Left cardiac atrium (tissue), 4 donors: ENCODE measurements around the gene BMP8B. TPM values are rescaled to one million over a fixed set of nuclear protein-coding genes. Genes with fewer than 3 reads are reported as not detected.
"Not testable (repeated sequence)": the region's sequence is repeated elsewhere in the genome, so short reads cannot be mapped to it uniquely, and the experiment has no call there.

ENCODE experiments used
- ATAC-seq, 2 donors: fragments of 200-7000 bp; cut with Tn5 transposase; one replicate each; pipeline ENCODE4 v1.9.1; 2020; ENCODE audit warnings: mild to moderate bottlenecking in 2 of 2, moderate library complexity in 2 of 2
- DNase-seq: peaks from one replicate; pipeline ENCODE4 v3.0.0-alpha.2; 2020
- intact Hi-C, 2 donors: fragments of 100-400 bp; cut with DNase I; formaldehyde crosslinking; loops; one replicate each; pipeline versions ENCODE4 v1.14.1 to v1.15.1; 2022 to 2023
- total RNA-seq, 2 donors: library from RNA; stranded (reverse); fragmentation: NEBNext Ultra II Directional; extraction: Animal tissue kit (Norgen Biotek cat#: 25700); gene quantifications; one replicate each; pipeline ENCODE4 v1.2.1, GENCODE V29; 2021
- donor health status: DM: no; HTN: yes; CAD: no.
- donor health status: DM: no; HTN: yes; CAD: no; lungs with severe emphysema.
- donor health status: DM: yes; HTN: yes; CAD: no.
- donor health status: Dilated cardiomyopathy.

BMP8B gene
- total RNA-seq, 2 donors from 2014 or later, result 0.44 to 0.59 TPM

DNA sequence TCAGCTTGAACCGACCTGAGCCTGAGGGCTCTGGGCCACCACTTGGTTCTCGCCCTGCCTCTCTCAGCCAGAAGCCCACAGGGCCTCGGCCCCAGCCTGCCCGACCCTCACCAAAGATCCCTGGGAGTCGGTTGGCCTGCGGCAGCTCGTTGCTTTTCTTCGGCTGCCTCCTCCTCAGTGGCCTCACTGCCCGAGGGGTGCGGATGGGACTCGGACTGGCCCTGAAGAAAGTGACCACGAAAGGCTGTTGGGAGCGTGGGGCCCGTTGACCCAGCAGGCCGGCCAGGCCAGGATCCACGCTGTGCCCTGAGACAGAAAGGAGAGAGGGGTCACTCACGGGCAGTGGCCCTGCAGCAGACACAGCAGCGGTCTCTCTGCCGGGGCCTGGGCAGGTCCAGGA, 24.2 kb downstream of the BMP8B start:
- DNase-seq, intact Hi-C loops: not testable (repeated sequence)
- peak; percentile 9 to 10 for ATAC-seq

DNA sequence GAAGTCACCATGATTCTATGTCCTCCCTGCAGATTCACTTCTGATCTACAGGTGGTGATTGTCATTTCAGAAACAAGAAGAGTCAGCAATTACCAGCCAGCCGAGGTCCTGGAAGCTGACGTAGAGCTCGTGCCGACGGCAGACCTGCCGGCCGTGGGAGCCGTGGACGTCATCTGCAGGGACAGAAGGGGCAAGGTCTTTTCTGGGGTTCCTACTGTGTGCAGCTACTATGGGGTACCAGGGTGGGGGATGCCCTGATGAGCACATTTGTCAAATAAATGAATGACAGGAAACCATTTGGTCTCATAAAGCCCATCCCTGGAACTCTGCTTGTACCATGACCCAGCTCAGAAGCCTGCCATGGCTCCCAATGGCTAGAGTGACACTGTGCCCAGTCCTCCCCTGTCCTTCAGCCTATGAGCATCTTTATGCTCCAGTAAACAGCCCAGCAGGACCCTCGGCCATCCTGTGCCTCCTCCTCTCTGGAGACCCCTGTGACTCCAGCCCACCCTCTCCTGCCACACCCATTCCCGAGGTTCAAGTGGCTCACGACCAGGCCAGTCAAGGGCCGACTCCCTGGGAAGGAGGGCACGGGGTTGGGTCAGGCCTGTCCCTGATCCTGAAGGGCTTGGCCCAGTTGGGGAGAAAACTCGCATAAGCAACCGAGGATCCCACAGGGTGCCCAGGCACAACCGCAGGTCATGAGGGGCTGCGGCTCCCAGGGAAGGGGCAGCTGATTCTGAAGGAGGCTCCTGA, 24.9 kb downstream of the BMP8B start:
- intact Hi-C loops, DNase-seq, ATAC-seq: not testable (repeated sequence)

DNA sequence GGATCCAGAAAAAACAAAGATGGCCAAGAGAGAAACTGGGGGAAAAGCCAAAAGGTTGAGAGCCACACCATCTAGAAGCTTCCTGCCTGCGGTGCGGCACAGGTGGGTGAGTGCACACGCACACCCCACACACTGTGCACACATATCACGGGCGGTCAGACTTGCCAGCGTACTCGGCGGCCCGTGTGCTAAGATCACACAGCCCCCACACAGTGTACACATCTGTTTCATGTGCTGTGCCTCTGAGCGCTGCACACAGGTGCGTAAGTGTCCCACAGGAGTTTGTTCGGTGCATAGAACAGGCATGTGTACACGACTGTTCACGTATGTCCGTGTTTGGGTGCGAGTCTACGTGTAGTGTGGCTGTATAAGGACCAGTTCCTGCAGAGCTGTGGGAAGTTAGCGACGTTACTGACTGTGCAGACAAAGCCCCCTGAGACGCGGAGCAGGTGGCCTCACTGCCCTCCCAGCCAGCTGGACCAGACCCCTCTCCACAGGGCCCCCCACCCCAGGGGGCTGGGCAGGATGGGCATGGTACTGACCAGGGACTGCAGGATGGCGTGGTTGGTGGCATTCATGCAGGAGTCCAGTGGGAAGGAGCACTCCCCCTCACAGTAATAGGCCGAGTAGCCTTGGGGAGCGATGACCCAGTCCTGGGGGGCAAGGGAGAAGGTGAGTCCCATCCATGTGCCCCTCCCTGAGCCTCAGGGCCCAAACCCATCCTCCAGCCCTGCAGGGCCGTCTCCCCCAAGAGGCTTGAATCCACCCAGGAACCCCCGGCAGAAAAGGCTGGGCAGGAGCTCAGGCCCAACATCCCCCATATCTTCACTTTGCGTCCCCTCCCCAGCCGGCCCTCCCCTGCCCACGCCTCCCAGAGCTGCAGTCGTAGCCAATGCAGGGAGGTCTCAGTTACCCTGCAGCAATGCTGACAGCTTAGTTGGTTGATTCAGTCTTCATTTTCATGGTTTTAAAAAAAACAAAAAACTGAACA, 25.8 kb downstream of the BMP8B start:
- no peak for ATAC-seq
- DNase-seq, result no peak
- intact Hi-C loops, result no loop called here

DNA sequence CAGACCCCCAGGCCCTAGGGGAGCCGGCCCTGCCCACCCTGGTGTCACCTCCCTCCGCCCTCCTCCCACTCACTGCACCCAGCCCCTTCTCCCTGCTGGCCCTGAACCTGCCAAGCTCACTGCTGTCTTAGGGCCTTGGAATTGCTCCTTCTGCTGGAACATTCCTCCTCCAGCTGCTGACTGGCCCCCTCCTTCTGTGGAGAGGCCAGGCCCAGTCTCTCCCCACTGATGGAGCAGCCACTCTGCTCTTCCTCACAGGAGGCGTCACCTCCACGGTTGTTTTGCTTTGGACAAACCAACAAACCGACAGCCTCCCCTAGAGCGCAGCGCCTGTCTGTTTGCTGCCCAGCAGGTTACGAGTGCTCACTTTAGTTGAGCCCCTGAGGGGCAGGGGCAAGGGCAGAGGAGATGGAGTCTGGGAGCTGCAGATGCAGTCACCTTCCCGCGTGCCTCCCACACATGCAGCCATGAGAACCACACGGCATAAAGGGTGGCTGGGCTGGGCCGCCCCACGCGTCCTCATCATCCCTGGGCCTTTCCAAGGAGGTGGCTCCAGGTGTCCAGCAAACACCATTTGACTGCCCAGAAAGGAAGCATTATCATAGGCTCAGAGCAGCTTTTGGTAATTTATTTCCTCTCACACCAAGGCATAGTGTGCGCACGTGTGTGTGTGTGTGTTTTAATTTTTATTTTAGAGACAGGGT, 27.0 kb downstream of the BMP8B start:
- DNase-seq (no peak), ATAC-seq (no peak)
- intact Hi-C loops, result no loop called here

DNA sequence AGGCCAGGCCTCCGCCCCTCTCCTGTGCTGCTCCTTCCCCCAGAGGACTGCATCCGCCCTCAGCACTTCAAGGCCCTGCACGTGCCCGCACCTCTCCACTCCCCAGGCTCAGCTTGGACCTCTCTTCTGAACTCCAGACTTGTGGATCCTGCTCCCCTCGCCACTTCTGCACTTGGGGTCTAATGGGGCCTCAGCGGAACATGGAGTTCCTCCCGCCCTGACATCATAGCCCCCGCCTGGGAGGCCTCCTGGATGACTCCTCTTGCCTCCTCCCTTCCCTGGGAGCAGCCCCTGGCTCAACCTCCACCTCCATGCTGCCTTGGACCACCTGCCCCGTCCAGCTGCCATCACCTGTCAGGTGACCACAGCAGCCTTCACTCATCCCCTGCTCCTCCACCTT, 27.6 kb downstream of the BMP8B start:
- DNase-seq (no peak), ATAC-seq (no peak)
- intact Hi-C loops, result no loop called here

DNA sequence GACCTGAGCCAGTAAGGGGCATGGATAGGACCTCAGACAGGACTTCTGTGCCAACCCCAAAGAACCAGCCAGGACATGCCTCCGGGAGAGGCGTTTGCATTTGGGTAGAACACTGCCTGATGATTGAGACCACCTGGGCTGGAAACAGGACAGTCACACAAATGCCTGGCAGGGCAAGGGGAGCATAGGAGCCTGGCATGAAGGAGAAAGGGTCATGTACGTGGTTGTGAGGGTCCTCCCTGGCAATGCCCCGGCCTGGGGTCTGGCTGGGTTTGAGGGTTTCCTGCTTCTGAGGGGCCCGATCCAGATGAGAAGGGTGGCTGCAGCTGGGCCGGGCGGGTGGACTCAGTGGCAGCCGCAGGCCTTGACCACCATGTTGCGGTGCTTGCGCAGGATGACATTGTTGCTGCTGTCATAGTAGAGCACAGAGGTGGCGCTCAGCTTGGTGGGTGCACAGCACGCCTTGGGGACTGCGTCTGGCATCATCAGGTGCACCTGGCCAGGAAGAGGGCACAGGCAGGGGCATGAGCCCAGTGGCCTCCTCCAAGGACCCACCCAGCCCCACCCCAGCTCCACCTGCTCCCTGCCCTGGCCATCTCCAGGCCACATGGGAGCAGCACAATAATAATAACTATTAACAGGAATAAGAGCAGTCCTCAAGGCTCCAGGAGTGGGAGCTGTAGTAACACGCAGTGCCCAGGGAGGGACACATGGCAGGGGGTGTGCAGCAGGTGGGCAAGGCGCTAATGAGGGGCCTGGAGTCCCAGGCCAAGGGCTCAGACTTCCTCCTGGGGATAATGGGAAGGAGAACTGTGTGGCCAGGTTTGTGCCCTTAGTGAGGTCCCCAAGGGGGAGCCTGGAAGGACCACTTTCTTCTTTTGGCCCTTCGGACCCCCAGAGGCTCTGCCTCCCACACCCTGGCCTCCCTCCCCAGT, 28.3 kb downstream of the BMP8B start:
- intact Hi-C loops, result no loop called here
- no peak for ATAC-seq
- DNase-seq, result no peak

DNA sequence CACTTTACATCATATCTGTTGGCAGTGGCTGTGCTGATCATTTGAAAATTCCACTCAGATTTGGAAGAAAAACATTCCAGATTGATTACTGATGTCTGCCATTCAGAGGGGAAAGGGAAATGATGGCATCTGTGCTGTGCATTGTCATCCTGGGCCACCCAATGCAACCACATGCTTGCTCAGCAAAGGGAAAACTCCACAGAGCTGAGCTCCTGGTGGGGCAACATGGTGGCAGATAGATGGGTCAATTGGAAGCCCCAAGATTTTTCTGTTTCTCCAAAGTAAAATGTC, 29.3 kb downstream of the BMP8B start:
- DNase-seq, result no peak
- intact Hi-C loops, result no loop called here
- no peak for ATAC-seq

DNA sequence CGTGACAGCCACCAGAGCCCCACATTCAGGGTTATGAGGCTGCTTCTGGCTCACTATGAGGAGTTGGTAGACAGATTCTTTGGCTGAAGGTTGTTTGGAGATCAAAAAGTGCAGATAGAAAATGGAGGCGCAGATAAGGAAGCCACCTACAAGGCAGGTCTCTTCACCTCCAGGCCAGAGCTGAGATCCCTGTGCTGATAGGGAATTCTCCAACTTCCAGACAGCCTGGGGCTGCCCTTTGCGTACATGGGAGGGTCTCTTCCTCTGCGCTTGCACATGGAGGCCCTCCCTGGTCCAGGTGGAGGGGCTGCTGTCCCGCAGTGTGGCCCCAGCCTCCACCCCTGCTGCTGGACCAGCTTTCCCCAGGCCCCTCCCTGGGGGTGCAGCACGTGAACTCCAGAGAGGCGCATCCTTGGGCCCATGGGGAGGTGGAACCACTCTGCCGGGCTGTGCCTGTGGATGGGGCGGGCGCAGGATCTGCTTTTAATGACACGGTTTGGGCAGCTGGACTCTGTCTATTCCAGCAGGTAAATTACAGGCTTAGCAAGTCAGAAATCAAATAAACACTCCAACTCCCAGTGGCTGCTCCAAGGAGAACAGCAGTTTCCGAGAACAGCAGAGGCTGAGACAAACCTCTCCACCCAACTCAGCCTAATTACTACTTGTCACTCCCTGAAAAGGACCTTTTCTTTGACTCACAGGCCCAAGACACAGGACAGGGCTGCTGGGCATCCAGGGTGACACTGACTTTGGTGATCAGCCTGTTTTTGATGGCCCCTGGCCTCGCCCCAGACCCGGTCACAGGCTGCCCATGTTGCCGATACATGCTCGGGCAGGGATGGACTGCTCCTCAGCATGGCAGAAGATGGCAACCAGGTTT, 29.9 kb downstream of the BMP8B start:
- intact Hi-C loops, result no loop called here
- no peak for DNase-seq
- no peak for ATAC-seq

DNA sequence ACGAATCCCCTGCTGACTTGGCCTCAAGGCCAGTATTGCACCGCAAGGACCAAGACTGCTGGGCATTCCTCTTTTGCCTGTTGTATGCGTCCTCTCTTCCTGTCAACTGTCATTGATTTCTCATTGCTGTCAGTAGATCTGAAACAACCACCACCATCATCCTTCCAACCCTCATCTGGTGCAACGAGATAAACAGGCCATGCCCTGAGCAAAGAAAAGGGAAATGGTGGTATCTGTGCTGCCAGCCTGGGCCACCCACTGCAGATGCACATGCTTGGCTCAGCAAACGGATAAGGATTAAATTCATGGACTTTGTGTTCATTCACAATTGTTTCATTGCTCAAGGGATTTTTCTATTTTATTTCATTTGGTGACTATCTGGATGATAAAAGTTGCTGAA, 31.2 kb downstream of the BMP8B start:
- intact Hi-C loops, result no loop called here
- ATAC-seq (no peak), DNase-seq (no peak)

DNA sequence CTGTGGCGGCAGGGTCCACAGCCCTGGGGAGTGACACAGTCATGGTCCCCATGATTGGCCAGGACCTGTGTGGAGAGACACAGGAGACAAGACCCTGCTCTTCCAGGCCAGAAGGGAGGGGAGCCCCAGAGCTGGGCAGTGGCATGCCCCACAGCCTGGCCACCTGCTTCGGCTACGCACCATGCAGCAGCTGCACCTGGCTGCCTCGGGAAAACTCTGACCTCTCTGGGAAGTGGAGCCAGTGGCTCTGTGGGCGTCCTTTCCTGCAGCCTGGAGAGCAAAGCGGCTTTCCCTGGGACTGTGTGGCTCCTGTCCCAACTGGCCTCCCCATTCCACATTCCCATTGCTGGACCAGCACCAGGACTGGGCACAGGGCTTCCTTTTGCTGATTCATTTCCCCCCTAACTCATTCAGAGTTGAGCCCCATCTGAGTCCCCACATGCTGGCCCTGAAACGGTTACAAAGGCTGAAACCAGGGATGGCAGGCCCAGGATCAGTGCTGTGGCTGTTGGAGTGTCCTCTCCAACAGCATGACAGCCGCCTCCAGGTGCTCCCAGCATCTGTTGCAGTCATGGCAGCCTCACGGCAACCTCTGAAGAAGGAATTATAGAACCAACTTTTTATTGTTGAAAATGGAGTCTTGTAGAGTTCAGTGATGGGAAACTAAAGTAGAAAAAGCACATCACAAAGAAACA, 32.6 kb downstream of the BMP8B start:
- DNase-seq (no peak), ATAC-seq (no peak)
- intact Hi-C loops, result no loop called here

DNA sequence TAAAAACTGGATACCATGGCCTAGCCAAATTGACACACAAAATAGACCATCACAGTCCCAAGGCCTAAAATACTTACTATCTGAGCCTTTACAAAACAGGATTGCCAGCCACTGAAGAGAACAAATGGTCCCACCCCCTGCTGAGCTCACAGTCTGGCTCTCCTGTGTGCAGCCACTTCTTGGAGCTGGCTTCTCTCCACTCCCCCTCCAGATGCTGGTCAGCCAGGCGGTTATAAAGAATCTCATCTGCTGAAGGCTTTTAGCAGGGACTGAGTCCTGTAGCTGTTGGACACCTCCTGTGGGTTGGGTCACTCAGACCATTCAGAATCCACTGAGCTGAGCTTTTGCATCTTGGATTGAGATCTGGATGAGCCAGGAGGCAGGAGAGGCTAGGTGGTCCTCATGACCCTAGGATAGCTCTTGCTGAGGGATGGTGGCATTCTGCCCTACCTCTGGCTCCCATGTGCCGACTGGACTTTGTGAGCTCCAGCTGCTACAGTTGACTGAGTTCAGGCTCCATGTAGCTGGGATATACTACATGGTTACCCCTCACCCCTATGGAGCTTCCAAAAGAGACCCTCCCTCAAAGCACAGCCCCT, 33.7 kb downstream of the BMP8B start:
- ATAC-seq (peak in 1 of 2 donors; percentile 29), DNase-seq (no peak)
- intact Hi-C loops, result no loop called here

DNA sequence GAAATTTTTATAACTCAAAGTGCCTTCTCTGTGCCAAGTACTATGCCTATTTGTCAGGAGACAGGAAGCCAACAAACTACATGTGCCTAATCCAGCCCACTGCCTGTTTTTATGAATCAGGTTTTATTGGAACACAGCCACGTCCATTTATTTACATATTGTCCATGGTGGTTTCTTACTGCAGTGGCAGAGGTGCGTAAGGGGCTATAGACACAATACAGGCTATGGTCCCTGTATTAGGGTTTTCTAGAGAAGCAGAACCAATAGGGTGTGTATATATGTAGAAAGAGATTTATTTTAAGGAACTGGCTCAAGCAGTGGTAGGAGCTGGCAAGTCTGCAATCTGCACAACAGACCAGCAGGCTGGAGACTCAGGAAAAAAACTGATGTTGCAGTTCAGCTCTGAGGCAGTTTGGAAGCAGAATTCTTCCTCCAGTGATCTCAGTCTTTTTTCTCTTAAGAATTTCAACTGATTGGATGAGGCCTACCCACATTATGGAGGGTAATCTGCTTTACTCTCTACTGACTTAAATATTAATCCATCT, 34.6 kb downstream of the BMP8B start:
- intact Hi-C loops, result no loop called here
- ATAC-seq, result no peak

DNA sequence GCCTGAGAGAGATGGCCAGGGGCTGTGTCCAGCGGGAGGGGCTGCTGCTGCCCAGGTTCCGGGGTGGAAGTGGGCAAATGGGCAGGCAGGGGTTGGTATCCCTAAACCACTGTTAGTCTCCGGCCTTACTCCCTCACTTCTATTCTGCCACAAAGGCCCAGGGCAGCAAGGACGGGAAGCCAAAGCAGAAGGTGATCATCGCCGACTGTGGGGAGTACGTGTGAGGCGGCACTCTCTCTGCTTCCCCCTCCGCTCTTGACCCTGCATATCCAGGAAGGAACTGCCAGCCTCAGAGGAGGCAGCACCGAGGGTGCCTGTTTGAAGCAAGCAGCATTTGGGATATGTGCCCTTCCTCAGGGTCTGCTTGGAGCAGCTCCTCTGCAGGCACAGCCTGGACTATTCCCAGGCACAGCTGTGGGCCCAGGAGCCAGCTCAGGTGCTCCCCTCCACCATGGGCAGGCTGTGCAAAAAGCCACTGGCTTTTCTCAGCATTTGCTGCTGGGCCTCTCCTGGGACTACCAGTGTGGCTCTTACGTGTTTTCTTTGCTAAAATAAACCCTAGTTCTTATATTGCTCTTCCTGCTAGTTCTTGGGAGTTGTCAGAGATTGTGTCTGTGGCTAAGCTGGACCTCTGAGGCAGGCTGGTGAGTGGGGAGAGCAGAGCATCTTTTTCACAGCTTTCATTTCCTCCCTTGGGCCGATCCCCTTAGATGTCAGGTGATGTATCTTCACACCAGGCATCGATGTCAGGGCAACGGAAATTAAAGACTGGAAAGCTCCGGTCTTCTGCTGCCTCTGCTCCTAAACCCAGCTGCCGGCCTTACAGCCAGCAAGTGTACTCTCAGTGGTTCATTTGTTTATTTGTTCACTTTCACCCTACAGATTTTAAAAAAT, 35.3 kb downstream of the BMP8B start:
- ATAC-seq (no peak), DNase-seq (no peak)
- intact Hi-C loops, result no loop called here

More for the DNA sequence above, 34.6 kb downstream of the BMP8B start:
- no peak for DNase-seq

DNA sequence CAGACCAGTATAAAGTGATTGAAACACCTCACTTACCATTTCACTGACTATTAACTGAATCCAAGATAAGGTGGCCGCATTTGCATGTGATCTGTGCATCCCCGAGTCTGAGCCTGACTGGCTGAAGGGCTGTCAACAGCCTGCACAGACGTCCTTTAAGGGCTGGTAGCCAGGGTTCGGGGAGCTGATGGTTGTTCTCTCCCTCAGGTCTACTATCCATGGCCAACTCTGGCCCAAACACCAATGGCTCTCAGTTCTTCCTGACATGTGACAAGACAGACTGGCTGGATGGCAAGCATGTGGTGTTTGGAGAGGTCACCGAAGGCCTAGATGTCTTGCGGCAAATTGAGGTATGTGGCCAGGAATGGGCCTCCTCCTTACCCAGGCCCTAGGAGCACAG, 36.0 kb downstream of the BMP8B start:
- intact Hi-C loops, result no loop called here
- no peak for DNase-seq
- no peak for ATAC-seq

DNA sequence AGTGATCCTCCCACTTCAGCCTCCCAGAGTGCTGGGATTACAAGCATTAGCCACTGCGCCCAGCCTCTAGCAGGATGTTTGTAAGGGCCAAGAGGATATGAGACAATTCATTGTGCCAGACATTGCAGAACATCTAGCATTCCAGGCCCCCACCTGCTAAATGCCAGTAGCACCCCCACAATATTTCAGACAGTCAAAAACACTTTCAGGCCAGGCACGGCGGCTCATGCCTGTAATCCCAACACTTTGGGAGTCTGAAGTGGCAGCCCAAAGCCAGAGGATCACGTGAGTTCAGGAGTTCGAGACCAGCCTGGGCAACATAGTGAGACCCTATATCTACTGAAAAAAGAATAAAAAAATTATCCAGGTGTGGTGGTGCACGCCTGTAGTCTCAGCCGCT, 37.1 kb downstream of the BMP8B start:
- ATAC-seq (no peak), DNase-seq (no peak)
- intact Hi-C loops, result no loop called here
